Loucy (cell line): Measurements from ENCODE around the gene GAS2.

ENCODE experiments used
- CTCF ChIP-seq: fragments of 200-600 bp; sonication (generic); conservative IDR thresholded peaks from 2 replicates; pipeline ENCODE4 v1.5.1; 2014; ENCODE audit warnings: mild to moderate bottlenecking, antibody characterized with exemption, low read length
- EZH2phosphoT487 ChIP-seq: fragments of 200-600 bp; IDR thresholded peaks from 2 replicates; pipeline ENCODE4 v1.6.1; 2018; ENCODE audit warnings: antibody characterized with exemption, mild to moderate bottlenecking, moderate library complexity, borderline replicate concordance

- TF ChIP-seq CTCF (peak; percentile 82), EZH2phosphoT487 (no peak)
Observed at GRCh38 chr11:22787551-22788162, 121.2 kb downstream of the GAS2 start.
